OCI-LY1 (cell line): ENCODE data around the gene PARD6A.

Experiments
- H2AFZ ChIP-seq: fragments of 200-600 bp; sonication (generic), shearing (Covaris generic); 2 replicates; pipeline ENCODE4 v1.6.0; 2014; ENCODE audit warnings: antibody characterized with exemption, mild to moderate bottlenecking, low read length
- H3F3A ChIP-seq: fragments of 200-600 bp; sonication (generic), shearing (Covaris generic); 2 replicates; pipeline ENCODE4 v1.6.0; 2014; ENCODE audit warnings: mild to moderate bottlenecking, antibody characterized with exemption, low read length, moderate library complexity; ENCODE audit not compliant: insufficient read depth
- H3K27ac ChIP-seq: fragments of 200-600 bp; sonication (generic); 2 replicates; pipeline ENCODE4 v1.5.1; 2014; ENCODE audit warnings: low read length, mixed run types, mild to moderate bottlenecking, low read depth; ENCODE audit not compliant: poor library complexity, severe bottlenecking
- H3K27me3 ChIP-seq: fragments of 200-600 bp; sonication (generic); 2 replicates; pipeline ENCODE4 v1.6.0; 2014; ENCODE audit warnings: antibody characterized with exemption, mild to moderate bottlenecking, low read length, moderate library complexity; ENCODE audit not compliant: insufficient read depth
- H3K36me3 ChIP-seq: fragments of 200-600 bp; sonication (generic); 2 replicates; pipeline ENCODE4 v1.6.1; 2014; ENCODE audit warnings: mild to moderate bottlenecking, antibody characterized with exemption, low read length, moderate library complexity, mixed read lengths; ENCODE audit not compliant: insufficient read depth
- H3K4me1 ChIP-seq: fragments of 200-600 bp; sonication (generic); 2 replicates; pipeline ENCODE4 v1.5.1; 2014; ENCODE audit warnings: mild to moderate bottlenecking, low read length, moderate library complexity; ENCODE audit not compliant: insufficient read depth, severe bottlenecking
- H3K4me2 ChIP-seq: fragments of 200-600 bp; sonication (generic), shearing (Covaris generic); 2 replicates; pipeline ENCODE4 v1.6.1; 2014; ENCODE audit warnings: low read length
- H3K4me3 ChIP-seq: fragments of 200-600 bp; sonication (generic); 2 replicates; pipeline ENCODE4 v1.5.1; 2014; ENCODE audit warnings: low read length, low read depth, mild to moderate bottlenecking, mixed read lengths; ENCODE audit not compliant: poor library complexity, severe bottlenecking
- H3K79me2 ChIP-seq: fragments of 200-600 bp; shearing (Covaris generic); 2 replicates; pipeline ENCODE4 v1.6.1; 2016; ENCODE audit warnings: mixed run types, low read length, mixed read lengths; ENCODE audit not compliant: insufficient read depth
- H3K9ac ChIP-seq: fragments of 200-600 bp; sonication (generic), shearing (Covaris generic); 2 replicates; pipeline ENCODE4 v1.6.1; 2014; ENCODE audit warnings: mild to moderate bottlenecking, low read length, mixed read lengths
- H3K9me2 ChIP-seq: fragments of 200-600 bp; sonication (generic), shearing (Covaris generic); 2 replicates; pipeline ENCODE4 v1.6.1; 2014; ENCODE audit warnings: low read depth, mild to moderate bottlenecking, low read length, mixed read lengths
- H3K9me3 ChIP-seq: fragments of 200-600 bp; shearing (Covaris generic); 2 replicates; pipeline ENCODE4 v1.6.1; 2014; ENCODE audit warnings: low read length, mixed read lengths
- H4K20me1 ChIP-seq: fragments of 200-600 bp; sonication (generic), shearing (Covaris generic); 2 replicates; pipeline ENCODE4 v1.6.0; 2016; ENCODE audit warnings: mild to moderate bottlenecking, low read length; ENCODE audit not compliant: insufficient read depth
- EZH2 ChIP-seq: fragments of 200-600 bp; sonication (generic), shearing (Covaris generic); IDR thresholded peaks from 2 replicates; pipeline ENCODE4 v1.8.0; 2017; ENCODE audit warnings: borderline replicate concordance, mixed run types, mild to moderate bottlenecking, antibody characterized with exemption, low read length, moderate library complexity, mixed read lengths
- TF ChIP-seq, protein P1 (sequence below): fragments of 200-600 bp; sonication (generic), shearing (Covaris generic); IDR thresholded peaks from 2 replicates; pipeline ENCODE4 v1.5.1; 2017; ENCODE audit warnings: mild to moderate bottlenecking, antibody characterized with exemption, low read length, moderate library complexity, mixed read lengths

PARD6A gene

DNA sequence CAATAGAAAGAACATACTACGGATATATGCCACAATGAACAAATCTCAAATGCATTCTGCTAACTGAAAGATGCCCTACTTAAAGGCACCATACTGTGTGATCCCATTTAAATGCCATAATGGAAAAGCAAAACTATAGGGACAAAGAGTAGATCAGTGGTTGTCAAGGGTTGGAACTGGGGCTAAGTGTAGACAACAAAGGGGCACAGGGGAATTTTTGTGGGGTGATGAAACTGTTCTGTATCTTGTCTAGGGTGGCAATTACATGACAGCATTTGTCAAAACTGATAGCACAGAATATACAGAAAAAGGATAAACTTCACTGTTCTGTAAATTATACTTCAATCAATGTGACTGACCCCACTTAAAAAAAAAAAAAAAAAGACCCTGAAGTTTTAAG, 40.7 kb downstream of the PARD6A start:
- no peaks in the 10 kb centered on the region for H3K27me3 ChIP-seq
- H2AFZ ChIP-seq, result no peak overlapping the region
- no peaks in the 10 kb centered on the region for H3K9me2 ChIP-seq
- H3K4me3 ChIP-seq, result no peak overlapping the region
- H3K9me3 ChIP-seq, result no peaks in the 10 kb centered on the region
- H3F3A ChIP-seq, result no peaks in the 10 kb centered on the region
- peaks cover 9% of the 10 kb centered on the region for H3K4me1 ChIP-seq
- H3K9ac ChIP-seq, result no peak overlapping the region
- H3K79me2 ChIP-seq, result peaks cover 20% of the 10 kb centered on the region
- peaks cover 22% of the 10 kb centered on the region for H3K36me3 ChIP-seq
- TF ChIP-seq, protein P1, sequence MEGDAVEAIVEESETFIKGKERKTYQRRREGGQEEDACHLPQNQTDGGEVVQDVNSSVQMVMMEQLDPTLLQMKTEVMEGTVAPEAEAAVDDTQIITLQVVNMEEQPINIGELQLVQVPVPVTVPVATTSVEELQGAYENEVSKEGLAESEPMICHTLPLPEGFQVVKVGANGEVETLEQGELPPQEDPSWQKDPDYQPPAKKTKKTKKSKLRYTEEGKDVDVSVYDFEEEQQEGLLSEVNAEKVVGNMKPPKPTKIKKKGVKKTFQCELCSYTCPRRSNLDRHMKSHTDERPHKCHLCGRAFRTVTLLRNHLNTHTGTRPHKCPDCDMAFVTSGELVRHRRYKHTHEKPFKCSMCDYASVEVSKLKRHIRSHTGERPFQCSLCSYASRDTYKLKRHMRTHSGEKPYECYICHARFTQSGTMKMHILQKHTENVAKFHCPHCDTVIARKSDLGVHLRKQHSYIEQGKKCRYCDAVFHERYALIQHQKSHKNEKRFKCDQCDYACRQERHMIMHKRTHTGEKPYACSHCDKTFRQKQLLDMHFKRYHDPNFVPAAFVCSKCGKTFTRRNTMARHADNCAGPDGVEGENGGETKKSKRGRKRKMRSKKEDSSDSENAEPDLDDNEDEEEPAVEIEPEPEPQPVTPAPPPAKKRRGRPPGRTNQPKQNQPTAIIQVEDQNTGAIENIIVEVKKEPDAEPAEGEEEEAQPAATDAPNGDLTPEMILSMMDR, result no peak
- TF ChIP-seq EZH2, result no peak
- H3K27ac ChIP-seq, result no peak overlapping the region
- H4K20me1 ChIP-seq, result no peaks in the 10 kb centered on the region
- H3K4me2 ChIP-seq, result no peak overlapping the region

DNA sequence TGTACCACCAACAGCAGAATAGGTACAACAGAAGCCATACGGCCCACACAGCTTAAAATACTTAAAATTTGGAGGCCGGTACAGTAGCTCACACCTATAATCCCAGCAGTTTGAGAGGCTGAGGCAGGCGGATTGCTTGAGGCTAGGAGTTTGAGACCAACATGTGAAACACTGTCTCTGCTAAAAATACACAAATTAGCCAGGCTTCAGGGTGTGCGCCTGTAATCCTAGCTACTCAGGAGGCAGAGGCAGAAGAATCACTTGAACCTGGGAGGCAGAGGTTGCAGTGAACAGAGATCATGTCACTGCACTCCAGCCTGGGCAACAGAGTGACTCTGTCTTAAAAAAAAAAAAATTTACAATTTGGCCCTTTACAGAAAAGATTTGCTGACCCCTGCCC, 41.4 kb downstream of the PARD6A start:
- Histone ChIP-seq H3K27ac (no peak overlapping the region), H2AFZ (no peak overlapping the region), H3K27me3 (no peaks in the 10 kb centered on the region), H3K79me2 (peaks cover 23% of the 10 kb centered on the region), H3K4me1 (peaks cover 9% of the 10 kb centered on the region), H3K9me2 (no peaks in the 10 kb centered on the region), H3K9ac (no peak overlapping the region), H3K4me3 (no peak overlapping the region), H3F3A (no peaks in the 10 kb centered on the region), H3K4me2 (no peak overlapping the region), H4K20me1 (no peaks in the 10 kb centered on the region), H3K9me3 (no peaks in the 10 kb centered on the region), H3K36me3 (peaks cover 22% of the 10 kb centered on the region)
- TF ChIP-seq EZH2, result no peak
- TF ChIP-seq, protein P1, result no peak

GRCh38 chr16:67703626-67704025, 42.9 kb downstream of the PARD6A start:
- Histone ChIP-seq H3K9ac (no peak overlapping the region; the same call in 1 of the 2 replicates), H3K27ac (no peak overlapping the region), H2AFZ (no peak overlapping the region), H3K4me2 (no peak overlapping the region), H3F3A (no peaks in the 10 kb centered on the region), H3K79me2 (peaks cover 38% of the 10 kb centered on the region), H3K4me1 (peaks cover 9% of the 10 kb centered on the region), H3K9me2 (no peaks in the 10 kb centered on the region), H3K27me3 (no peaks in the 10 kb centered on the region), H3K4me3 (no peak overlapping the region), H4K20me1 (no peaks in the 10 kb centered on the region), H3K9me3 (no peaks in the 10 kb centered on the region), H3K36me3 (peaks cover 11% of the 10 kb centered on the region)
- TF ChIP-seq EZH2, result no peak
- TF ChIP-seq, protein P1, result no peak
